GM21717 (cell line): ENCODE results near the gene KXD1.

Experiments used
- ATAC-seq: cut with Tn5 transposase; IDR thresholded peaks from one replicate; pipeline ENCODE4 v1.9.1; 2021; ENCODE audit warnings: mild to moderate bottlenecking, moderate library complexity; ENCODE audit not compliant: unreplicated experiment

Gene KXD1

DNA sequence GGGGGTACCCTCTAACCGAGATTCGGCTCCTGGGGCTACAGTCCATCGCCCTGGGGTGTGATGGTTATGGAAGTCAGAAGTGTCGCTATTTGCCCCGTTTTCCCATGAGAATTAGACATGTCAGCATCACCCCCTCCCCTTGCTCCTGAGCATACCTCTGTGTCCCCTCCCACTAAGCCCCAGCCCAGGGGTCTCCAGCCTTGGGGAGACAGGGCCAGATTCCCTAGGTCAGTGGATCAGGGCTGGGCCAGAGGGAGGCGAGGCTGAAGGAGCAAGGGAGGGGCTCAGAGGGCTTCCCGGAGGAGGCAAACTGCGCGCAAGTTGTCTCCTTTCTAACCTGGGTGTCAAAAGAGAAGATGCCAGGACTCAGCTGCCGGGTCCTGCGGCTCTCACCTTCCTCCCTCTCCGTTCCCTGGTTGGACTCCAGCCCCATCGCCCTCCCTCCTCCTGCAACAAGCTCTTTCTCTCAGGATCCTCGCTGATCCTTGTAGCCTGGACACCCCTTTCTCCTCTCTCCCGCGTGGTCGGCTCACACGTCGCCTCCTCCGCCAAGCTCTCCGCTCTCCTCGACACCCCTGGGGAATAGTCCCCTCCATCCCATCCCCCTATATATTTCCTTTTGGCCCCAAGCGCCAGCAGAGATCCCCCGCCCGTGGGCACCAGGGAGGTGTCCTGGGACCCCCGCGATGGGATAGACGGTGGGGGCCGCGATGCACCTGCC lies 54.5 kb downstream of the KXD1 start:
- ATAC-seq, result no peak

DNA sequence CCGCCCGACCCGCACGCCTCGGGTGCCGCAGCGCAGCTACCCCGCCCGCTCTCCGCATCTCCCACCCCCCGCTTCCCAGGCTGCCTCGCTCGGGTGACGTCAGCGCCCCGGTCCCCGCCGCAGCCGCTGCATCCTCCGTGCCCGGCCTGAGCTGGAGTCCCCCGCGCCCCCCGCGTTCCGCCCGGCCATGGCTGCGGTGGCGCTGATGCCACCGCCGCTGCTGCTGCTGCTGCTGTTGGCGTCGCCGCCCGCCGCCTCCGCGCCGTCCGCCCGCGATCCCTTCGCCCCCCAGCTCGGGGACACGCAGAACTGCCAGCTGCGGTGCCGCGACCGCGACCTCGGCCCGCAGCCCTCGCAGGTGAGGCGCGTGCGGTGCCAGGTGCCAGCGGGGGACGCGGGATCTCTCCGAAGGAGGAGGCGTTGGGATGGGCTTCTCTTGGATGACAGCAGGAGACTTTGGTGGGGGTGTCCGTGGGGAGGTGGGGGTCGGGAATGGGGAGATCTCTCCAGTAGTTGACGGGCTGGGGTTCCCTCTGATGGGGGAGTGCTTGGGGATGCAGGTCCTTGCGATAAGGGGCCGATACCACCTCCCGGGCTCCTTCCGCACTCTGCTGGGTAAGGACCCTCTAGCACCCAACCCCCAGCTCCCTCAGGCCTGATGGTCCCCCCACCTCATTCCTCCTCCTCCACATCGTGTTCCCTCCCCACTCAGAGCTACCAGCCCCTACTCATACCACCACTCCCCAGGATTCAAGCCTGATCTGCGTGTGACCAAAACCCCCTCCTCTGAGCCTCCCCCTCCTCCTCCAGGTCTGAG lies 55.3 kb downstream of the KXD1 start, which contains the start of gene TMEM59L:
TSS of gene TMEM59L (plus strand) at position 99 of the 817 bp plus-strand sequence. CDS start at position 188, 89 bp downstream.
- ATAC-seq, result no peak

- ATAC-seq, result no peak
These were observed 56.0 kb downstream of the KXD1 start for GRCh38 chr19:18613589-18614234.

- ATAC-seq, result no peak
These were observed 58.4 kb downstream of the KXD1 start for GRCh38 chr19:18616023-18616422.

DNA sequence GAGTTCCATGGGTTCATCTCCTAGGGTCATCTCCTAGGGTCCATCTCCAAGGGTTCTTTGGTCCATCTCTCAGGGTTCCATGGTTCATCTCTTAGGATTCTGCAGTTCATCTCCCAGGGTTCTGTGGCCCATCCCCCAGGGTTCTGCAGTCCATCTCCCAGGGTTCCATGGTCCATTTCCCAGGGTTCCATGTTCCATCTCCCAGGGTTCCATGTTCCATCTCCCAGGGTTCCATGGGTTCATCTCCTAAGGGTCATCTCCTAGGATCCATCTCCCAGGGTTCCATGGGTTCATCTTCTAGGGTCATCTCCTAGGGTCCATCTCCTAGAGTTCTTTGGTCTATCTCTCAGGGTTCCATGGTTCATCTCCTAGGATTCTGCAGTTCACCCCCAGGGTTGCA lies 59.9 kb downstream of the KXD1 start:
- ATAC-seq, result no peak

- no peak for ATAC-seq
These were observed 60.6 kb downstream of the KXD1 start for GRCh38 chr19:18618236-18618635.
